GM12891 (cell line): ENCODE data around the gene TEKT3.

Experiments
- PAX5 ChIP-seq: IDR thresholded peaks from 2 replicates; pipeline ENCODE4 v1.6.1; 2011; ENCODE audit warnings: low read length, moderate library complexity, mild to moderate bottlenecking; ENCODE audit not compliant: insufficient read depth, severe bottlenecking
- POLR2A ChIP-seq: IDR thresholded peaks from 2 replicates; pipeline ENCODE4 v1.6.1; 2011; ENCODE audit warnings: low read depth, low read length, control low read depth
- POLR2AphosphoS5 ChIP-seq: IDR thresholded peaks from 2 replicates; pipeline ENCODE4 v1.6.1; 2011; ENCODE audit warnings: low read depth, low read length, control low read depth
- POU2F2 ChIP-seq: IDR thresholded peaks from 2 replicates; pipeline ENCODE4 v1.6.1; 2011; ENCODE audit warnings: low read depth, mild to moderate bottlenecking, control low read depth, low read length, moderate library complexity
- SPI1 ChIP-seq: IDR thresholded peaks from 2 replicates; pipeline ENCODE4 v1.6.1; 2011; ENCODE audit warnings: low read depth, low read length, control low read depth
- TAF1 ChIP-seq: IDR thresholded peaks from 2 replicates; pipeline ENCODE4 v1.6.1; 2011; ENCODE audit warnings: low read depth, low read length, control low read depth

GRCh38 chr17:15319452-15320010, 21.9 kb downstream of the TEKT3 start:
- TF ChIP-seq TAF1 (no peak), POLR2A (no peak), POLR2AphosphoS5 (no peak), PAX5 (no peak), SPI1 (no peak), POU2F2 (no peak)
